K562 (cell line): ENCODE data around the gene ZNF407. TPM values are rescaled to one million over a fixed set of nuclear protein-coding genes. Genes with fewer than 3 reads are reported as not detected.

ENCODE experiments used
- CEBPG ChIP-seq, 3 experiments: fragments of 200-800 bp in 1 of 3; sonication (Bioruptor generic) in 1 of 3; sonication (generic) in 1 of 3; formaldehyde crosslinking in 1 of 3; IDR thresholded peaks in 2 of 3; conservative IDR thresholded peaks in 1 of 3; 2 replicates each; pipeline versions ENCODE4 v1.6.1 to v1.8.0; 2016 to 2022; ENCODE audit warnings: missing compliant biosample characterization in 2 of 3, missing genetic modification characterization in 2 of 3, mild to moderate bottlenecking in 1 of 3, missing genetic modification reagents in 1 of 3
- CTCF ChIP-seq, 3 experiments: IDR thresholded peaks in 2 of 3; conservative IDR thresholded peaks in 1 of 3; 2 replicates each; pipeline ENCODE4 v1.5.1; 2011 to 2012; ENCODE audit warnings: low read length in 3 of 3, mild to moderate bottlenecking in 3 of 3, control low read depth in 2 of 3, improper control_type of control experiment in 1 of 3, inconsistent platforms in 1 of 3, low read depth in 1 of 3, mixed read lengths in 1 of 3, moderate library complexity in 1 of 3; ENCODE audit not compliant: insufficient read depth in 2 of 3
- FUS ChIP-seq: fragments of 200-400 bp; formaldehyde crosslinking; optimal IDR thresholded peaks from 2 replicates; pipeline ENCODE3; 2017; ENCODE audit warnings: low read depth, low read length
- HMGN3 ChIP-seq: IDR thresholded peaks from 2 replicates; pipeline ENCODE4 v1.6.1; 2011; ENCODE audit warnings: borderline replicate concordance, low read depth, mild to moderate bottlenecking, mixed read lengths, low read length; ENCODE audit not compliant: insufficient read length; ENCODE audit errors: extremely low read depth
- MTA3 ChIP-seq: fragments of 450-650 bp; formaldehyde crosslinking; IDR thresholded peaks from 2 replicates; pipeline ENCODE4 v1.6.1; 2017; ENCODE audit warnings: mild to moderate bottlenecking, borderline replicate concordance
- PRPF4 ChIP-seq: fragments of 200-400 bp; formaldehyde crosslinking; IDR thresholded peaks from one replicate; pipeline ENCODE4 v1.6.1; 2017; ENCODE audit warnings: low read length, low read depth, mild to moderate bottlenecking; ENCODE audit not compliant: insufficient read depth, poor library complexity, severe bottlenecking
- SMC3 ChIP-seq: conservative IDR thresholded peaks from 2 replicates; pipeline ENCODE4 v1.6.1; 2011; ENCODE audit warnings: low read depth, low read length, improper control_type of control experiment; ENCODE audit not compliant: insufficient read depth
- U2AF2 ChIP-seq: fragments of 200-400 bp; formaldehyde crosslinking; optimal IDR thresholded peaks from 2 replicates; pipeline ENCODE3; 2017; ENCODE audit warnings: low read depth, mild to moderate bottlenecking, low read length
- ZNF780A ChIP-seq: fragments of 250-450 bp; sonication (Bioruptor Pico); IDR thresholded peaks from 2 replicates; pipeline ENCODE4 v1.5.0; 2021; ENCODE audit warnings: mild to moderate bottlenecking
- polyA plus RNA-seq, 8 experiments: library from polyadenylated mRNA; depleted of rRNA in 4 of 8; stranded (reverse) in 5 of 8; unstranded in 3 of 8; fragments of >200 nt; fragmentation: Nextera tagmentation in 2 of 8; fragmentation: Illumina TruSeq in 1 of 8; extraction: Ambion mirVana in 2 of 8; extraction: Trizol in 1 of 8; gene quantifications; 2 replicates each; pipeline versions ENCODE4 v1.2.1 to v1.2.3, GENCODE V29; 2011 to 2014; ENCODE audit warnings: inconsistent platforms in 1 of 8, missing spikeins in 1 of 8
- total RNA-seq, 7 experiments: library from RNA; depleted of rRNA in 6 of 7; stranded (reverse); fragments of >200 nt in 6 of 7; fragmentation: Illumina TruSeq in 2 of 7; extraction: Trizol in 2 of 7; gene quantifications; 2 replicates each; pipeline versions ENCODE4 v1.2.1 to v1.2.3, GENCODE V29; 2011 to 2021; ENCODE audit warnings: low replicate concordance in 1 of 7

Gene ZNF407
- total and polyA plus RNA-seq, 9 of the 15 experiments (the other 6 are each of a cell fraction or from before 2014, with no cell fraction given) = 0.21 to 5.4 (median 2.3) TPM

- TF ChIP-seq CTCF (IDR thresholded peaks at IDR 0.05 in 2 of 3, conservative IDR thresholded peaks at IDR 0.05 in 1 of 3; ENCODE audit: insufficient read depth in 2 of 3, low read depth in 1 of 3, low read length in 3 of 3) (no peak), HMGN3 (no peak), CEBPG (CRISPR knock-in tag; IDR thresholded peaks at IDR 0.05) (no peak), CEBPG (tag; conservative IDR thresholded peaks at IDR 0.05 in 1 of 2, IDR thresholded peaks at IDR 0.05 in 1 of 2) (no peak), FUS (no peak), PRPF4 (no peak), MTA3 (no peak), ZNF780A (CRISPR knock-in tag) (no peak), U2AF2 (no peak), SMC3 (no peak)
These were observed 406.4 kb downstream of the ZNF407 start (continued) for GRCh38 chr18:75003764-75004690.
